Natural killer cell (primary cell): Measurements from ENCODE around the gene SLX9. TPM values are rescaled to one million over a fixed set of nuclear protein-coding genes. Genes with fewer than 3 reads are reported as not detected.

Experiments used
- ATAC-seq, 3 donors: fragments of 150-1000 bp in 2 of 3; fragments of 200-7000 bp in 1 of 3; cut with Tn5 transposase; 1 replicate in 1 of 3; 2 replicates in 2 of 3; pipeline ENCODE4 v1.10.0; 2021; ENCODE audit warnings: mild to moderate bottlenecking in 2 of 3, moderate library complexity in 2 of 3
- DNase-seq, 2 donors: peaks; one replicate each; pipeline versions ENCODE4 v3.0.0 to v3.0.0-alpha.2; 2013 to 2021; ENCODE audit warnings: mixed read lengths in 1 of 2
- H3K27ac ChIP-seq: one replicate; pipeline ENCODE4 v1.5.1; 2013; ENCODE audit warnings: mild to moderate bottlenecking, low read length
- H3K27me3 ChIP-seq: one replicate; pipeline ENCODE4 v1.6.1; 2013; ENCODE audit warnings: low read length; ENCODE audit not compliant: control insufficient read depth, insufficient read depth
- H3K36me3 ChIP-seq: one replicate; pipeline ENCODE4 v1.6.1; 2013; ENCODE audit warnings: low read length; ENCODE audit not compliant: control insufficient read depth, insufficient read depth
- H3K4me1 ChIP-seq: one replicate; pipeline ENCODE4 v1.6.1; 2013; ENCODE audit warnings: low read length; ENCODE audit not compliant: control insufficient read depth, insufficient read depth
- H3K4me3 ChIP-seq: one replicate; pipeline ENCODE4 v1.5.1; 2013; ENCODE audit warnings: low read length
- H3K9me3 ChIP-seq: one replicate; pipeline ENCODE4 v1.6.1; 2013; ENCODE audit warnings: low read length; ENCODE audit not compliant: control insufficient read depth, insufficient read depth
- H3K27ac Mint-ChIP-seq, 2 donors: one replicate each; pipeline ENCODE4 v1.8.0; 2022; ENCODE audit warnings: mild to moderate bottlenecking in 2 of 2, mixed read lengths in 2 of 2, moderate library complexity in 1 of 2
- H3K27me3 Mint-ChIP-seq, 2 donors: one replicate each; pipeline ENCODE4 v1.8.0; 2022; ENCODE audit warnings: low read depth in 2 of 2, mixed read lengths in 2 of 2
- H3K36me3 Mint-ChIP-seq: one replicate; pipeline ENCODE4 v1.8.0; 2022; ENCODE audit warnings: mixed read lengths
- H3K4me1 Mint-ChIP-seq, 2 donors: one replicate each; pipeline ENCODE4 v1.8.0; 2022; ENCODE audit warnings: mixed read lengths in 2 of 2
- H3K4me3 Mint-ChIP-seq: one replicate; pipeline ENCODE4 v1.8.0; 2022; ENCODE audit warnings: mild to moderate bottlenecking, moderate library complexity, mixed read lengths
- H3K9me3 Mint-ChIP-seq, 2 donors: one replicate each; pipeline ENCODE4 v1.8.0; 2022; ENCODE audit warnings: mixed read lengths in 2 of 2
- CTCF ChIP-seq: fragments of 200-600 bp; IDR thresholded peaks from one replicate; pipeline ENCODE4 v1.8.0; 2022; ENCODE audit warnings: antibody characterized with exemption
- WGBS: methylation state at CpG from one replicate; pipeline ENCODE4 v1.1.7; 2013; ENCODE audit warnings: missing lambda C conversion rate; ENCODE audit not compliant: insufficient coverage; 5-methylcytosine and 5-hydroxymethylcytosine counted together
- intact Hi-C: fragments of 100-400 bp; cut with micrococcal nuclease; formaldehyde crosslinking; loops from one replicate; pipeline ENCODE4 v1.14.2; 2022
- total RNA-seq, 4 donors: library from RNA; stranded (reverse); fragments of 120-200 nt in 1 of 4; gene quantifications; one replicate each; pipeline versions ENCODE4 v1.2.3 to v1.2.4, GENCODE V29; 2013 to 2022

Gene SLX9
- total RNA-seq, 3 donors from 2014 or later (not counting 1 experiment from before 2014, with no cell fraction given), result 12.8 to 22.9 (median 20.0) TPM

- Mint-ChIP-seq H3K27me3 (no peaks in the 10 kb centered on the region), H3K9me3 (no peaks in the 10 kb centered on the region), H3K36me3 (no peaks in the 10 kb centered on the region), H3K4me1 (peaks cover 80 to 96% of the 10 kb centered on the region in 2 donors), H3K4me3 (peak overlapping the region; percentile 92), H3K27ac (peak overlapping the region; percentile 92 to 98)
- intact Hi-C loops, result loop anchor here (10.0 kb wide), 1 partner anchor 545 kb away; no protein-coding TSS in a partner anchor
- Histone ChIP-seq H3K36me3 (peaks cover 27% of the 10 kb centered on the region), H3K27me3 (no peaks in the 10 kb centered on the region), H3K4me3 (peak overlapping the region; percentile 99), H3K4me1 (peaks cover 78% of the 10 kb centered on the region), H3K27ac (peak overlapping the region; percentile 78), H3K9me3 (no peaks in the 10 kb centered on the region)
- DNase-seq (peak in 1 of 2 donors; percentile 48), ATAC-seq (peak; percentile 17 to 44 (median 26))
- TF ChIP-seq CTCF, result no peak
- WGBS, result 11% methylated on average over 27 of the region's 28 CpGs
These were observed 19.7 kb upstream of the SLX9 start for GRCh38 chr21:44919913-44920693.

DNA sequence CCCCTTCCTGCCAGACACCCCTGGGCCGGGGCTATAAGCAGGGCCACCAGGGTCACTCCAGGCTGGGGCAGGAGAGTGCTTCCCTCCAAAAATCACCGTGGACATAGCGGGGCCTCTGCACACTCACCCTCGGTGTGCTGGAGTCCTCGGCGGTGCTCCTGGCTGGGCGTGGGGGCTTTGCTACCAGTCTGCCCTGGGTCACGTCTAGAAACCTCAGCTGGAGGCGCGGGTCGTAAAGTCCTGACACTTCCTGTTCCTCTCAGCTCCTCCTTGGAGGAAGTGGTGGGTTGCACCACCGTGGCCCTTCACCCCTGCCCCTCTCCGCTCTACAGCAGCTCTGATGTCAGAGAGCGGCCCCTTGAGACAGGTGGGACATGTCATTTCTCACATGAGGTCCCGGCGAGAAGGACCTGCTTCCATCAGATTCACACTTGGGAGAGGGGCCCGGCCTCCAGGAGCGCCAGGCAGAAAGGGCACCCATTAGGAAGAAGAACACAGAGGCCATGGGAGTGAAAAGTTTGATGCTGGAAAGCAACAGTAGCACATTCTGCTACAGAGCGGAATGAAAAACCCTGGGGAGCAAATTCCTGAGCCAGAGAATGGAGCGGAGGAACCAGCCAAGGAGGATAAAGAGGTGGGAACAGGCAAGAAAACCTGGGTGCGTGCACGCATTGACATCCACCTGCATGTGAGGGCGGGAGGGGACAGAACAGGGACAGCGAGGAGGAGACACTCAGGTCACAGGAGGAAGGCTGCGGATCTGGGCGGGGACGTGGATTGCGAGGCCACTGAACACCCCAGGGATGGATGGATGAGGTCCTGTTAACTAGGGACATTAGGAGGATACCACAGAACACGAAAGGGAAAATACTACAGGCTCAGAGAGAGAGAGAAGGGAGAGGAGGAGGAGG lies 18.9 kb upstream of the SLX9 start, which contains the start of gene ITGB2:
ITGB2 (minus strand) TSS at position 206 of the 911 bp plus-strand sequence. CDS start 10,117 bp downstream, outside the sequence.
- ATAC-seq (peak; percentile 60 to 86 (median 72)), DNase-seq (peak; percentile 54 to 76)
- TF ChIP-seq CTCF, result no peak
- Histone ChIP-seq H3K4me3 (peak within 1 kb of the TSS; percentile 99), H3K27me3 (no peaks in the 10 kb centered on the region), H3K4me1 (peaks cover 78% of the 10 kb centered on the region), H3K36me3 (peaks cover 22% of the 10 kb centered on the region), H3K9me3 (no peaks in the 10 kb centered on the region), H3K27ac (peak within 1 kb of the TSS; percentile 78)
- 26% methylated on average over 29 of the region's 29 CpGs for WGBS
- H3K9me3 Mint-ChIP-seq, result no peaks in the 10 kb centered on the region
- H3K27ac Mint-ChIP-seq, result peak within 1 kb of the TSS; percentile 92 to 98
- intact Hi-C loops, result loop anchor here (10.0 kb wide), 1 partner anchor 546 kb away; no protein-coding TSS in a partner anchor
- H3K36me3 Mint-ChIP-seq, result no peaks in the 10 kb centered on the region
- H3K27me3 Mint-ChIP-seq, result no peaks in the 10 kb centered on the region
- H3K4me3 Mint-ChIP-seq, result peak within 1 kb of the TSS; percentile 92
- peaks cover 77 to 95% of the 10 kb centered on the region in 2 donors for H3K4me1 Mint-ChIP-seq

DNA sequence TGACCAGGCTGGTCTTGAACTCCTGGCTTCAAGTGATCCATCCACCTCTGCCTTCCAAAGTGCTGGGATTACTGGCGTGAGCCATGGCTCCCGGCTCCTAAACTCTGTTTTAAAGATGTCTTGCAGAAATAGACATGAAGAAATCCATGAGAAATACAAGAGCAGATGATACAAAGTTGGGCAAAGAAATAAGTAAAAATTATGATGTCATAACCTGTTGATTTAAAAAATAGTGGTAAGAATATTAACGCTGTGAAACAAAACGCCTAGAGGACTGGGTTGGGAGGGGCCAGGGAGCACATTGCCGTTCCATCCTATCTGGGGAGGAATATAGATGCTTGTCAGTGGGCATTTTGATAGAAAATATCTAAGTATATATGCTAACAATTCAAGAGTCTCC lies 17.9 kb upstream of the SLX9 start:
- no peak for TF ChIP-seq CTCF
- WGBS, result 86% methylated on average over 5 of the region's 5 CpGs
- intact Hi-C loops, result loop anchor here (10.0 kb wide), 1 partner anchor 547 kb away; no protein-coding TSS in a partner anchor
- Mint-ChIP-seq H3K27ac (peak overlapping the region; percentile 92 to 98), H3K4me1 (peaks cover 77 to 96% of the 10 kb centered on the region in 2 donors), H3K27me3 (no peaks in the 10 kb centered on the region), H3K9me3 (no peaks in the 10 kb centered on the region), H3K4me3 (peak overlapping the region; percentile 45), H3K36me3 (no peaks in the 10 kb centered on the region)
- no peak for DNase-seq
- Histone ChIP-seq H3K4me3 (no peak overlapping the region), H3K27ac (peak overlapping the region; percentile 33), H3K9me3 (no peaks in the 10 kb centered on the region), H3K4me1 (peaks cover 78% of the 10 kb centered on the region), H3K36me3 (peaks cover 19% of the 10 kb centered on the region), H3K27me3 (no peaks in the 10 kb centered on the region)
- ATAC-seq, result no peak
